NCI-H82 treated with DMSO at 0.1 percent for 48 hours (cell line): Measurements from ENCODE around the gene GPBP1L1.
A peak's percentile ranks its signal among the peaks of the same experiment; 100 is the strongest.
"Not testable (repeated sequence)": the region's sequence is repeated elsewhere in the genome, so short reads cannot be mapped to it uniquely, and the experiment has no call there.

Source experiments
- DNase-seq: peaks from one replicate; lab custom pipeline; 2025; ENCODE audit not compliant: unreplicated experiment; lab: John Stamatoyannopoulos, UW

The GPBP1L1 gene

GRCh38 chr1:45604239-45604638 is 82.1 kb downstream of the GPBP1L1 start:
- no peak for DNase-seq

GRCh38 chr1:45596765-45597164 is 89.6 kb downstream of the GPBP1L1 start:
- DNase-seq: not testable (repeated sequence)

- DNase-seq: no peak
Measured at GRCh38 chr1:45594412-45594811, 91.9 kb downstream of the GPBP1L1 start.

- no peak for DNase-seq
Measured at GRCh38 chr1:45589861-45590260, 96.5 kb downstream of the GPBP1L1 start.

GRCh38 chr1:45586769-45587168 is 99.6 kb downstream of the GPBP1L1 start:
- no peak for DNase-seq

GRCh38 chr1:45585496-45586075 is 100.7 kb downstream of the GPBP1L1 start:
- DNase-seq: no peak

- DNase-seq: no peak
Measured at GRCh38 chr1:45585110-45585426, 101.3 kb downstream of the GPBP1L1 start.

- peak; percentile 78 for DNase-seq
Measured at GRCh38 chr1:45584351-45585109, 101.8 kb downstream of the GPBP1L1 start.

GRCh38 chr1:45583666-45584350 is 102.5 kb downstream of the GPBP1L1 start, which contains the start of gene NASP:
Gene NASP, plus strand, starts transcription at chr1:45584041. Its CDS starts 106 bp downstream, at chr1:45584147.
- DNase-seq: peak; percentile 80

- DNase-seq: peak; percentile 99
Measured at GRCh38 chr1:45583264-45583665, 103.1 kb downstream of the GPBP1L1 start.
